Measurements from ENCODE around the gene ALDH6A1.

ALDH6A1 gene

GRCh38 chr14:74080820-74081460 lies 3.3 kb downstream of the ALDH6A1 start:
- no peak for DNase-seq (ENCODE audit: insufficient read length, low spot score)
- no peak for FAIRE-seq
- no peak for TF ChIP-seq CTCF (IDR thresholded peaks at IDR 0.05; ENCODE audit: insufficient read depth, missing control alignments)

GRCh38 chr14:74077401-74077800 lies 6.9 kb downstream of the ALDH6A1 start:
- DNase-seq (ENCODE audit: insufficient read length, low spot score) (no peak), FAIRE-seq (no peak)
- no peak for TF ChIP-seq CTCF (IDR thresholded peaks at IDR 0.05; ENCODE audit: insufficient read depth, missing control alignments)

GRCh38 chr14:74065746-74066575 lies 18.3 kb downstream of the ALDH6A1 start:
- TF ChIP-seq CTCF (IDR thresholded peaks at IDR 0.05; ENCODE audit: insufficient read depth, missing control alignments) = no peak
- no peak for FAIRE-seq
- DNase-seq (ENCODE audit: insufficient read length, low spot score) = no peak

- TF ChIP-seq CTCF (IDR thresholded peaks at IDR 0.05; ENCODE audit: insufficient read depth, missing control alignments) = no peak
- DNase-seq (ENCODE audit: insufficient read length, low spot score) (no peak), FAIRE-seq (no peak)
These were observed 19.4 kb downstream of the ALDH6A1 start for GRCh38 chr14:74064883-74065282.

- FAIRE-seq (no peak), DNase-seq (ENCODE audit: insufficient read length, low spot score) (no peak)
- TF ChIP-seq CTCF (IDR thresholded peaks at IDR 0.05; ENCODE audit: insufficient read depth, missing control alignments) = no peak
These were observed 19.8 kb downstream of the ALDH6A1 start for GRCh38 chr14:74064426-74064825.

- FAIRE-seq = no peak
- no peak for DNase-seq (ENCODE audit: insufficient read length, low spot score)
These were observed 21.5 kb downstream of the ALDH6A1 start for GRCh38 chr14:74062809-74063150.

More at GRCh38 chr14:74062809-74063150, 21.5 kb downstream of the ALDH6A1 start:
- no peak for TF ChIP-seq CTCF (IDR thresholded peaks at IDR 0.05; ENCODE audit: insufficient read depth, missing control alignments)
